Retina (tissue), 1 donor: ENCODE measurements around the gene ACY1.
"Not testable (repeated sequence)": the region's sequence is repeated elsewhere in the genome, so short reads cannot be mapped to it uniquely, and the experiment has no call there.

Source experiments
- DNase-seq: peaks from one replicate; pipeline ENCODE4 v3.0.0-alpha.2; 2016

Gene ACY1

DNA sequence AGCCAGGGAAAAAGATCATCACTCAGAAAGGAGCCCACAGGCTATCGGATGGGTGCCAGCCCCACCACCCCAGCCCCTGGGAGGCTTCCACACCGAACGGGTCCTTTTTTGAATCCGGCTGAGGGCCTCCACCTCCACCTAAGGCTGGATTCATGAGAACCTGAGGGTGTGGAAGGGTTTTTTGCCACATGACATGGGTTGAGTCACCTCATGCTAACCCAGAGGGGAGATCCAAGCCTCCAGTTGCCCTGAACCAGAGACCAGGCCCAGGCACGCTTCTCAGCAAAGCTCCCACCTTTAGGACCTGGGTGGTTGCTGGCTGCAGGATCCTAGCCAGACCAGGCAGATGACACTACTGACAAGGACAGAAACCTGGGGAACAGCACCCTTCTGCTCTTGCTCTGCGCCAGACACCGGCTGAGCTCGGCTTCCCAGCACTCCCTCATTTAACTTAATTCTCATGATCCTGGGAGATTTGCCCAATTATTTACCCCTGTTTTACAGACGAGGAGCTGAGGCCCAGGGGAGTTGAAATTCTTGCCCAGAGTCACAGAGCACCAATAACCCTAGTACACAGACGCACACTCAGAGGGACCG lies 47.5 kb downstream of the ACY1 start:
- DNase-seq: no peak

- DNase-seq: no peak
Measured at GRCh38 chr3:52031896-52032295, 48.6 kb downstream of the ACY1 start.

- DNase-seq: no peak
Measured at GRCh38 chr3:52032702-52033408, 49.5 kb downstream of the ACY1 start.

GRCh38 chr3:52033748-52034147 lies 50.4 kb downstream of the ACY1 start:
- DNase-seq: not testable (repeated sequence)

GRCh38 chr3:52034212-52034611 lies 50.9 kb downstream of the ACY1 start:
- no peak for DNase-seq

- no peak for DNase-seq
Measured at GRCh38 chr3:52034651-52035050, 51.3 kb downstream of the ACY1 start.

DNA sequence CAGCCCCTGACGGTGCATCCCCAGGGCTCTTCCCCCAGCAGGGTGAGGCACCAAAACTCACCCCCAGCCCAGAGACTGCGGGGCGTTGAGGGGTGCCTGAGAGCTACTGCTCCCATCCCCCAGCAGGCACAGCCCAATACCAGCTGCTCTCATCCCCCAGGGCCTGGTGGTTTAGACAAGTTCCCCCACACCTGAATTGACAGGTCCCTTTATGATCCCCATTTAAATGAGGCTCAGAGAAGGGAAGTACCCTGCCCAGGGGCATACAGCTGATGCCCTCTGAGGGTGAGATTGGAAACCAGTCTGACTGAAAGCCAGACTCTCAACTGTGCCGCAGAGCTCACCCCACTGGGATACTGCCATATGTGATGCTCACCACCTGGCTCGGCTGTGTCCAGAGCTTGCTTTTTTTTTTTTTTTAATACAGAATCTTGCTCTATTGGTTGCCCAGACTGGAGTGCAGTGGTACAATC lies 52.9 kb downstream of the ACY1 start:
- DNase-seq: no peak

GRCh38 chr3:52036829-52037228 lies 53.5 kb downstream of the ACY1 start:
- DNase-seq: no peak

DNA sequence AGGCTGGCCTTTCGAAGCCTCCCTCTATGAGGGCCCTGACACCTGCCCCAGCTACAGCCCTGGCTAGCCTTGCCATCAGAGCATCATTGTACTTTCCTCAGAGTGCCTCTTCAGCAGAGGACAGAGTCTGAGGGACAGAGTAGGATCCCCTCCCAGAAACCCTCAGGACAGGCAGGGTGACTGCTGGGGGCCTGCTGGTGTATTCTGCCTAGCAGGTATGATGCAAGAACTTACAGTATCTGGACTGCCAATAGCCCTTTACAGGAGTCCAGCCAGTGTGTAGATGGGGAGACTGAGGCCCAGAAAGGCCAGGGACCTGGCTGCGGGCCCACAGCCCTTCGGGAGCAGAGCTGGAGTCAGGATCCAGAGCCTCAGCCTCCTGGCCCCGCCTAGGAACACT lies 54.0 kb downstream of the ACY1 start:
- DNase-seq: no peak

GRCh38 chr3:52038227-52038626 lies 54.9 kb downstream of the ACY1 start:
- no peak for DNase-seq
